Spleen (tissue), 11 donors: Measurements from ENCODE around the gene HDAC7. TPM values are rescaled to one million over a fixed set of nuclear protein-coding genes. Genes with fewer than 3 reads are reported as not detected.

Experiments
- DNase-seq: peaks from one replicate; pipeline ENCODE4 v3.0.0-alpha.2; 2020
- H3K27ac ChIP-seq, 8 donors: fragments of 200-600 bp; sonication (generic) in 7 of 8; 1 replicate in 4 of 8; 2 replicates in 4 of 8; pipeline versions ENCODE4 v1.5.0 to v1.8.0; 2016 to 2021; ENCODE audit warnings: inconsistent platforms in 4 of 8, mild to moderate bottlenecking in 4 of 8, moderate library complexity in 1 of 8
- H3K27me3 ChIP-seq, 7 donors: fragments of 200-600 bp; sonication (generic) in 6 of 7; replicated peaks in 1 of 7; 1 replicate in 4 of 7; 2 replicates in 3 of 7; pipeline versions ENCODE4 v1.5.0 to v1.8.0; 2016 to 2021; ENCODE audit warnings: inconsistent platforms in 3 of 7, mild to moderate bottlenecking in 1 of 7
- H3K36me3 ChIP-seq, 6 donors: fragments of 200-600 bp; sonication (generic) in 5 of 6; 1 replicate in 4 of 6; 2 replicates in 2 of 6; pipeline versions ENCODE4 v1.5.0 to v1.8.0; 2016 to 2021; ENCODE audit warnings: inconsistent platforms in 2 of 6
- H3K4me1 ChIP-seq, 6 donors: fragments of 200-600 bp; sonication (generic) in 5 of 6; 1 replicate in 3 of 6; 2 replicates in 3 of 6; pipeline versions ENCODE4 v1.5.0 to v1.8.0; 2016 to 2021; ENCODE audit warnings: inconsistent platforms in 3 of 6
- H3K4me3 ChIP-seq, 8 donors: fragments of 200-600 bp; sonication (generic) in 7 of 8; 1 replicate in 4 of 8; 2 replicates in 4 of 8; pipeline versions ENCODE4 v1.5.0 to v1.8.0; 2016 to 2021; ENCODE audit warnings: inconsistent platforms in 4 of 8, mild to moderate bottlenecking in 4 of 8, moderate library complexity in 2 of 8
- H3K9me3 ChIP-seq, 8 donors: fragments of 200-600 bp; sonication (generic) in 7 of 8; 1 replicate in 4 of 8; 2 replicates in 4 of 8; pipeline versions ENCODE4 v1.5.0 to v1.8.0; 2016 to 2021; ENCODE audit warnings: inconsistent platforms in 4 of 8
- CTCF ChIP-seq, 11 experiments: fragments of 200-600 bp in 7 of 11; fragments of 450-650 bp in 4 of 11; sonication (generic) in 4 of 11; IDR thresholded peaks in 8 of 11; conservative IDR thresholded peaks in 3 of 11; 1 replicate in 7 of 11; 2 replicates in 4 of 11; pipeline versions ENCODE4 v1.4.0 to v1.8.0; 2016 to 2021; ENCODE audit warnings: antibody characterized with exemption in 11 of 11, inconsistent platforms in 4 of 11, mild to moderate bottlenecking in 1 of 11
- POLR2A ChIP-seq, 3 donors: fragments of 450-650 bp; IDR thresholded peaks; one replicate each; pipeline ENCODE4 v1.5.1; 2017; ENCODE audit warnings: antibody characterized with exemption in 3 of 3, mild to moderate bottlenecking in 1 of 3
- POLR2AphosphoS5 ChIP-seq, 3 donors: sonication (generic); formaldehyde crosslinking; IDR thresholded peaks; one replicate each; pipeline ENCODE4 v1.5.1; 2017; ENCODE audit warnings: antibody characterized with exemption in 3 of 3
- WGBS, 5 donors: extraction: QIAGEN DNeasy Blood & Tissue Kit in 3 of 5; methylation state at CpG; one replicate each; pipeline versions ENCODE4 v1.1.5 to v1.1.7; 2013 to 2018; 5-methylcytosine and 5-hydroxymethylcytosine counted together
- intact Hi-C: fragments of 100-400 bp; cut with DNase I; formaldehyde crosslinking; loops from one replicate; pipeline ENCODE4 v1.15.0; 2023; ENCODE audit warnings: low total_unique reads
- polyA plus RNA-seq, 3 donors: library from polyadenylated mRNA; stranded (reverse); fragments of 200-250 nt; gene quantifications; one replicate each; pipeline ENCODE4 v1.2.1, GENCODE V29; 2013
- total RNA-seq, 7 donors: library from RNA; depleted of rRNA in 3 of 7; stranded (reverse); fragments of >200 nt in 3 of 7; fragmentation: NEBNext Ultra II Directional in 4 of 7; extraction: Animal tissue kit (Norgen Biotek cat#: 25700) in 4 of 7; gene quantifications; one replicate each; pipeline versions ENCODE4 v1.1.0 to v1.2.1, GENCODE V29; 2016 to 2021
- donor health status: healthy with polysubstance abuse.
- donor health status: DM: no; HTN: no; CAD: no; lungs with moderate emphysema.
- donor health status: DM: no; HTN: no; CAD: no.
- donor health status: Bipolar disorder and iron deficiency.
- donor health status: healthy.
- donor health status: DM: no; HTN: no; CAD: no.
- donor health status: DM: yes; HTN: yes; CAD: no.

HDAC7 gene
- total and polyA plus RNA-seq, 10 donors, result 39.6 to 158 (median 101) TPM

- intact Hi-C loops, result no loop called here
- Histone ChIP-seq H3K4me1 (peaks cover 0 to 7% (median 3%) of the 10 kb centered on the region in 6 donors), H3K27ac (no peak overlapping the region), H3K9me3 (no peaks in the 10 kb centered on the region), H3K36me3 (peaks cover 0 to 30% (median 0%) of the 10 kb centered on the region in 6 donors), H3K27me3 (no peaks in the 10 kb centered on the region), H3K4me3 (no peak overlapping the region)
- no peak for TF ChIP-seq POLR2A (IDR thresholded peaks at IDR 0.05)
- TF ChIP-seq POLR2AphosphoS5 (IDR thresholded peaks at IDR 0.05), result no peak
- no peak for TF ChIP-seq CTCF (IDR thresholded peaks at IDR 0.05 in 8 of 11, conservative IDR thresholded peaks at IDR 0.05 in 3 of 11)
- WGBS, 5 donors, result 87 to 96% (median 93%) methylated on average over 4 to 7 of the region's 7 CpGs
- DNase-seq, result peak; percentile 41
Observed at GRCh38 chr12:47862881-47863280, 43.2 kb upstream of the HDAC7 start.

DNA sequence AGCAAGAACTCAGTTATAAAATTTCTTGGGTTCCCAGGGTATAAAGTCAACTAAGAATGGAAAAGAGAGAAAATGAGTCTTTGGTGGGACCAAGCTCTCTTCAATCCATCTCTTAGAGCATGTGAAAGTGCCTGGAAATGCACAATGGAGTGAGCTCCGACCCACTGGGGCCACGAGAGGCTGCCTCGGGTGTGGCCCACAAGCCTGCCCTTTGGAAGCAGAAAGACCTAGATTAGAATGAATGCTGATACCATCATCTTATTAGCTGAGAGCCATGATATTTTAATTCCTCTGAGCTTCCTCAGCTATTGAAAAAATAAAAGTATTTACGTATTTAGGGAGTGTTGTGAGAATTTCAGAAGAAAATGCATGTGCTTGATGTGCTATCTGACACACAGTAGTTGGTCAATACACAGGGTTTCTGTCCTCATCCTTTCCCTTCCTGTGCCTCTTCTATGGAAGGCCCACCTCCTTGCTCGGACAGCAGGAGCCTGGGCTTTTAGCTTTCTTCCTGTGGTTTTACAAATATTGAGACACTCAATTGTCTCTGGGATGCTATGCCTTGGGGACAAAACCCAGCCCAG lies 42.6 kb upstream of the HDAC7 start:
- no peaks in the 10 kb centered on the region for H3K27me3 ChIP-seq
- intact Hi-C loops, result no loop called here
- WGBS, 5 donors, result 67 to 77% (median 71%) methylated on average over 5 of the region's 5 CpGs
- H3K27ac ChIP-seq, result no peak overlapping the region
- peaks cover 0 to 1% (median 0%) of the 10 kb centered on the region in 6 donors for H3K4me1 ChIP-seq
- H3K9me3 ChIP-seq, result no peaks in the 10 kb centered on the region
- H3K4me3 ChIP-seq, result no peak overlapping the region
- peaks cover 0 to 34% (median 0%) of the 10 kb centered on the region in 6 donors for H3K36me3 ChIP-seq
- DNase-seq, result peak; percentile 15
- no peak for TF ChIP-seq POLR2A (IDR thresholded peaks at IDR 0.05)

GRCh38 chr12:47860873-47861272 lies 41.2 kb upstream of the HDAC7 start:
- Histone ChIP-seq H3K4me1 (no peaks in the 10 kb centered on the region), H3K27ac (no peak overlapping the region), H3K27me3 (no peaks in the 10 kb centered on the region), H3K4me3 (no peak overlapping the region), H3K36me3 (peaks cover 0 to 44% (median 3%) of the 10 kb centered on the region in 6 donors), H3K9me3 (no peaks in the 10 kb centered on the region)
- DNase-seq, result no peak
- 84 to 93% (median 87%) methylated on average over 2 of the region's 2 CpGs for WGBS, 5 donors
- intact Hi-C loops, result no loop called here
- TF ChIP-seq CTCF (IDR thresholded peaks at IDR 0.05 in 8 of 11, conservative IDR thresholded peaks at IDR 0.05 in 3 of 11) (no peak), POLR2AphosphoS5 (IDR thresholded peaks at IDR 0.05) (no peak), POLR2A (IDR thresholded peaks at IDR 0.05) (no peak)

DNA sequence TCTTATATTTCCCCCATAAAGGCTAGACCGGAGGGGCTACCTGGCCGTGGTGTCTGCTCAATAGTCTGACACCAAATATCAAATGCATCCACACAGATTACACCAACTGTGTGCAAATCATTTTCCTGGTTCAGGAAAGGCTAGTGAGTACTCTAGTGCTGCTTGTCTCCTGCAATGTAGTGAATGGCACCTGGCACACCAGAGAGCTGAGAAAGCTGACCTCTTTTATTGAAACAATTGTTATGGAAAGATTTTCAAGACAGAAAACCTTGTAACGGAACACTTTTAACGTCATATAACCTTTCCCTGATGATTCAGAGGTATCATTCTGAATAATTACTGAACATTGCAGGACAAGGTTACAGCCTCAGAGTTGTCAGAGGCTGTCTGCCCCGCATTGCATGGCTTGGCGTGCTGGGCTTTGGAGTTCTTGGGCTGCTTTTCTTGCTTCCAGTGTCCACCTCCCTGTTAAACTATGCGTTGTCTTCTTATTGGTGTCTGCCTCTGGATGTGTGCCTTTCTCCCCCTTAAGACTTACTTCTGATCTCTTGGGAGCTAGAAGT lies 40.7 kb upstream of the HDAC7 start:
- H3K27me3 ChIP-seq, result no peaks in the 10 kb centered on the region
- no peak overlapping the region for H3K27ac ChIP-seq
- intact Hi-C loops, result no loop called here
- peak; percentile 4 for DNase-seq
- H3K9me3 ChIP-seq, result no peaks in the 10 kb centered on the region
- peaks cover 0 to 49% (median 3%) of the 10 kb centered on the region in 6 donors for H3K36me3 ChIP-seq
- no peak overlapping the region for H3K4me3 ChIP-seq
- H3K4me1 ChIP-seq, result no peaks in the 10 kb centered on the region
- TF ChIP-seq CTCF (IDR thresholded peaks at IDR 0.05 in 8 of 11, conservative IDR thresholded peaks at IDR 0.05 in 3 of 11), result no peak
- TF ChIP-seq POLR2AphosphoS5 (IDR thresholded peaks at IDR 0.05), result no peak
- no peak for TF ChIP-seq POLR2A (IDR thresholded peaks at IDR 0.05)
- WGBS, 5 donors, result 78 to 86% (median 85%) methylated on average over 7 of the region's 7 CpGs
